Upper lobe of right lung (tissue), 1 donor: Measurements from ENCODE around the gene VWCE. TPM values are rescaled to one million over a fixed set of nuclear protein-coding genes. Genes with fewer than 3 reads are reported as not detected.

Source experiments
- ATAC-seq: fragments of 200-7000 bp; cut with Tn5 transposase; one replicate; pipeline ENCODE4 v1.9.1; 2020; ENCODE audit warnings: mild to moderate bottlenecking, moderate library complexity
- DNase-seq: peaks from one replicate; pipeline ENCODE4 v3.0.0-alpha.2; 2020
- H3K27ac ChIP-seq: fragments of 200-600 bp; one replicate; pipeline ENCODE4 v1.8.0; 2022
- H3K27me3 ChIP-seq: fragments of 200-600 bp; one replicate; pipeline ENCODE4 v1.8.0; 2022; ENCODE audit warnings: mild to moderate bottlenecking
- H3K36me3 ChIP-seq: fragments of 200-600 bp; one replicate; pipeline ENCODE4 v1.8.0; 2022
- H3K4me1 ChIP-seq: fragments of 200-600 bp; one replicate; pipeline ENCODE4 v1.8.0; 2022
- H3K4me3 ChIP-seq: fragments of 200-600 bp; one replicate; pipeline ENCODE4 v1.8.0; 2022; ENCODE audit warnings: mild to moderate bottlenecking
- H3K9me3 ChIP-seq: fragments of 200-600 bp; one replicate; pipeline ENCODE4 v1.8.0; 2022
- CTCF ChIP-seq: fragments of 200-600 bp; IDR thresholded peaks from one replicate; pipeline ENCODE4 v1.8.0; 2022; ENCODE audit warnings: antibody characterized with exemption
- intact Hi-C: fragments of 100-400 bp; cut with DNase I; formaldehyde crosslinking; loops from one replicate; pipeline ENCODE4 v1.11.0; 2022
- total RNA-seq: library from RNA; stranded (reverse); fragmentation: NEBNext Ultra II Directional; extraction: Animal tissue kit (Norgen Biotek cat#: 25700); gene quantifications from one replicate; pipeline ENCODE4 v1.2.1, GENCODE V29; 2021
- donor health status: DM: no; HTN: yes; CAD: no; lungs with severe emphysema.

Gene VWCE
- total RNA-seq, 1 donor from 2014 or later, result 1.5 TPM

- Histone ChIP-seq H3K27ac (no peak overlapping the region), H3K36me3 (no peaks in the 10 kb centered on the region), H3K4me1 (no peaks in the 10 kb centered on the region), H3K9me3 (no peaks in the 10 kb centered on the region), H3K27me3 (no peaks in the 10 kb centered on the region), H3K4me3 (no peak overlapping the region)
- DNase-seq (no peak), ATAC-seq (no peak)
- intact Hi-C loops, result no loop called here
- TF ChIP-seq CTCF, result no peak
These were observed 26.4 kb downstream of the VWCE start for GRCh38 chr11:61268588-61269250.

DNA sequence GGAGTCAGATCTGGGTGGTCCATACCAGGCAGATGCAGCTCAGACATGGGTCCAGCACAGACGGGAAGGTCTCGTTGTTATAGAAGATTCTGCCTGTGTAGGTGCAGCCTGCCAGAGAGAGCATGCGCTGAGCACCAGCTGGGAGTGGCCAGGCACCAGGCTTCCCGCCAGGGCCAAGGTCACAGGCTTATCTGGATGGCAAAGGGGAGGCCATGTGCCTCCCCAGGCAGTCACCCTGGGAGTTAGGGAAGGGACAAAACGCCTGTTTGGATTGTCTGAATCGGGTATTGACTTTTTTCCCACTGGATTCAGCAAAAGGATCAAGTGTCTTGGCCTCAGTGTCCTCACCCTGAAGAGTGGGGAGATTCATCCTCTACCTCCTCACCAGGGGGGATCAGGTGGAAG lies 27.7 kb downstream of the VWCE start:
- intact Hi-C loops, result no loop called here
- DNase-seq (no peak), ATAC-seq (no peak)

GRCh38 chr11:61266602-61267001 lies 28.5 kb downstream of the VWCE start:
- no peaks in the 10 kb centered on the region for H3K9me3 ChIP-seq
- ATAC-seq, result peak; percentile 39
- H3K4me1 ChIP-seq, result no peaks in the 10 kb centered on the region
- DNase-seq, result no peak
- no peak overlapping the region for H3K27ac ChIP-seq
- no peak overlapping the region for H3K4me3 ChIP-seq
- no peaks in the 10 kb centered on the region for H3K36me3 ChIP-seq
- H3K27me3 ChIP-seq, result no peaks in the 10 kb centered on the region
- intact Hi-C loops, result no loop called here
- no peak for TF ChIP-seq CTCF

More for the DNA sequence above, 27.7 kb downstream of the VWCE start:
- H3K36me3 ChIP-seq, result no peaks in the 10 kb centered on the region
- no peak for TF ChIP-seq CTCF
- no peaks in the 10 kb centered on the region for H3K27me3 ChIP-seq
- no peak overlapping the region for H3K27ac ChIP-seq
- no peak overlapping the region for H3K4me3 ChIP-seq
- H3K4me1 ChIP-seq, result no peaks in the 10 kb centered on the region
- H3K9me3 ChIP-seq, result no peaks in the 10 kb centered on the region

GRCh38 chr11:61265357-61265756 lies 29.8 kb downstream of the VWCE start:
- ATAC-seq, result no peak
- intact Hi-C loops, result no loop called here
- Histone ChIP-seq H3K27ac (no peak overlapping the region), H3K36me3 (no peaks in the 10 kb centered on the region), H3K4me1 (no peaks in the 10 kb centered on the region), H3K4me3 (no peak overlapping the region), H3K9me3 (no peaks in the 10 kb centered on the region), H3K27me3 (no peaks in the 10 kb centered on the region)
- TF ChIP-seq CTCF, result no peak
- DNase-seq, result no peak

GRCh38 chr11:61264795-61265194 lies 30.3 kb downstream of the VWCE start:
- Histone ChIP-seq H3K4me1 (no peaks in the 10 kb centered on the region), H3K27me3 (no peaks in the 10 kb centered on the region), H3K4me3 (no peak overlapping the region), H3K9me3 (no peaks in the 10 kb centered on the region), H3K36me3 (no peaks in the 10 kb centered on the region), H3K27ac (no peak overlapping the region)
- no peak for DNase-seq
- ATAC-seq, result no peak
- TF ChIP-seq CTCF, result no peak
- intact Hi-C loops, result no loop called here

DNA sequence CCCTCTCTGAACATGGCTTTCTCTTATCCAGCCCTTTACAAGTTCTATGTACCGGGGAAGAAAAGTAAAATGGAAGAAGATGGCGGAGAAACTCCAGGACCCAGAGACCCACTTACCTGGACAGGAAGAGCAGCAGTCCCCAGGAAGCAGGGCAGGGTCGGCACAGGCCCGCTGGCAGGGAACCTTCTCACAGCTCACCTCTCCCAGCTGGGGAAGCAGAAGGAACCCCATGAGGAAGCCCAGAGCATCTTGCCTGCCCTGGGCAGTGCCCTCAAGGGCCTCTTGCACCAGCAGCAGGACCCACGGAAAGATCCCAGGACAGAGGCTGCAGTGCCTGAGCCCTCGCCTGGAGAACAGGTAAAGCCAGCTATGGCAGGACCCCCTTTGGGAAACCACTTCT lies 30.7 kb downstream of the VWCE start:
- Histone ChIP-seq H3K36me3 (no peaks in the 10 kb centered on the region), H3K4me3 (no peak overlapping the region), H3K4me1 (no peaks in the 10 kb centered on the region), H3K27me3 (no peaks in the 10 kb centered on the region), H3K27ac (no peak overlapping the region), H3K9me3 (no peaks in the 10 kb centered on the region)
- no peak for ATAC-seq
- intact Hi-C loops, result no loop called here
- no peak for TF ChIP-seq CTCF
- no peak for DNase-seq
